Breast epithelium (tissue), 3 donors: ENCODE results near the gene PLEKHM1.
"Not testable (repeated sequence)": the region's sequence is repeated elsewhere in the genome, so short reads cannot be mapped to it uniquely, and the experiment has no call there.

Source experiments
- CTCF ChIP-seq, 3 donors: fragments of 450-650 bp; IDR thresholded peaks; one replicate each; pipeline ENCODE4 v1.5.1; 2016 to 2017; ENCODE audit warnings: antibody characterized with exemption in 3 of 3, mild to moderate bottlenecking in 3 of 3, moderate library complexity in 3 of 3
- POLR2A ChIP-seq: fragments of 450-650 bp; IDR thresholded peaks from one replicate; pipeline ENCODE4 v1.6.1; 2016; ENCODE audit warnings: antibody characterized with exemption, mild to moderate bottlenecking, moderate library complexity
- POLR2AphosphoS5 ChIP-seq, 3 donors: sonication (generic); formaldehyde crosslinking; IDR thresholded peaks; one replicate each; pipeline ENCODE4 v1.6.1; 2017; ENCODE audit warnings: antibody characterized with exemption in 3 of 3

- not testable (repeated sequence) for TF ChIP-seq POLR2A; CTCF (IDR thresholded peaks at IDR 0.05); POLR2AphosphoS5 (IDR thresholded peaks at IDR 0.05)
These were observed 7.3 kb downstream of the PLEKHM1 start for GRCh38 chr17:45483177-45483576.
